GM18867 (cell line): ENCODE measurements around the gene KCNE1.
"Not testable (repeated sequence)": the region's sequence is repeated elsewhere in the genome, so short reads cannot be mapped to it uniquely, and the experiment has no call there.

Source experiments
- ATAC-seq: cut with Tn5 transposase; IDR thresholded peaks from one replicate; pipeline ENCODE4 v1.9.1; 2021; ENCODE audit warnings: mild to moderate bottlenecking, moderate library complexity; ENCODE audit not compliant: unreplicated experiment

Gene KCNE1

GRCh38 chr21:34511787-34512455 is at the start of gene KCNE1:
TSS of gene KCNE1 (minus strand) at chr21:34512210. CDS start at chr21:34449634, 62,576 bp downstream.
- no peak for ATAC-seq

GRCh38 chr21:34561806-34562205 is 49.8 kb upstream of the KCNE1 start:
- no peak for ATAC-seq

GRCh38 chr21:34560609-34561008 is 48.6 kb upstream of the KCNE1 start:
- no peak for ATAC-seq

- ATAC-seq, result no peak
Observed at GRCh38 chr21:34560021-34560420, 48.0 kb upstream of the KCNE1 start.

- ATAC-seq, result no peak
Observed at GRCh38 chr21:34559089-34559631, 47.1 kb upstream of the KCNE1 start.

- no peak for ATAC-seq
Observed at GRCh38 chr21:34558166-34558565, 46.2 kb upstream of the KCNE1 start.

- ATAC-seq, result no peak
Observed at GRCh38 chr21:34557261-34557660, 45.3 kb upstream of the KCNE1 start.

GRCh38 chr21:34554670-34555069 is 42.7 kb upstream of the KCNE1 start:
- ATAC-seq, result not testable (repeated sequence)

- no peak for ATAC-seq
Observed at GRCh38 chr21:34554227-34554626, 42.2 kb upstream of the KCNE1 start.

- no peak for ATAC-seq
Observed at GRCh38 chr21:34553151-34553952, 41.3 kb upstream of the KCNE1 start.

GRCh38 chr21:34552360-34553098 is 40.5 kb upstream of the KCNE1 start:
- no peak for ATAC-seq

GRCh38 chr21:34550182-34550799 is 38.3 kb upstream of the KCNE1 start:
- ATAC-seq, result no peak

- no peak for ATAC-seq
Observed at GRCh38 chr21:34548781-34549376, 36.9 kb upstream of the KCNE1 start.

- ATAC-seq, result no peak
Observed at GRCh38 chr21:34546542-34546941, 34.5 kb upstream of the KCNE1 start.

GRCh38 chr21:34545079-34545884 is 33.3 kb upstream of the KCNE1 start:
- peak; percentile 90 for ATAC-seq

GRCh38 chr21:34544032-34544496 is 32.1 kb upstream of the KCNE1 start:
- no peak for ATAC-seq

- ATAC-seq, result no peak
Observed at GRCh38 chr21:34543017-34543416, 31.0 kb upstream of the KCNE1 start.

GRCh38 chr21:34540206-34540605 is 28.2 kb upstream of the KCNE1 start:
- no peak for ATAC-seq

- ATAC-seq, result no peak
Observed at GRCh38 chr21:34537838-34538237, 25.8 kb upstream of the KCNE1 start.

GRCh38 chr21:34536820-34537219 is 24.8 kb upstream of the KCNE1 start:
- no peak for ATAC-seq
